ENCODE measurements around the gene ZGPAT. TPM values are rescaled to one million over a fixed set of nuclear protein-coding genes. Genes with fewer than 3 reads are reported as not detected.

ZGPAT gene
- total RNA-seq, 1 experiment from 2014 or later: 29.2 TPM

DNA sequence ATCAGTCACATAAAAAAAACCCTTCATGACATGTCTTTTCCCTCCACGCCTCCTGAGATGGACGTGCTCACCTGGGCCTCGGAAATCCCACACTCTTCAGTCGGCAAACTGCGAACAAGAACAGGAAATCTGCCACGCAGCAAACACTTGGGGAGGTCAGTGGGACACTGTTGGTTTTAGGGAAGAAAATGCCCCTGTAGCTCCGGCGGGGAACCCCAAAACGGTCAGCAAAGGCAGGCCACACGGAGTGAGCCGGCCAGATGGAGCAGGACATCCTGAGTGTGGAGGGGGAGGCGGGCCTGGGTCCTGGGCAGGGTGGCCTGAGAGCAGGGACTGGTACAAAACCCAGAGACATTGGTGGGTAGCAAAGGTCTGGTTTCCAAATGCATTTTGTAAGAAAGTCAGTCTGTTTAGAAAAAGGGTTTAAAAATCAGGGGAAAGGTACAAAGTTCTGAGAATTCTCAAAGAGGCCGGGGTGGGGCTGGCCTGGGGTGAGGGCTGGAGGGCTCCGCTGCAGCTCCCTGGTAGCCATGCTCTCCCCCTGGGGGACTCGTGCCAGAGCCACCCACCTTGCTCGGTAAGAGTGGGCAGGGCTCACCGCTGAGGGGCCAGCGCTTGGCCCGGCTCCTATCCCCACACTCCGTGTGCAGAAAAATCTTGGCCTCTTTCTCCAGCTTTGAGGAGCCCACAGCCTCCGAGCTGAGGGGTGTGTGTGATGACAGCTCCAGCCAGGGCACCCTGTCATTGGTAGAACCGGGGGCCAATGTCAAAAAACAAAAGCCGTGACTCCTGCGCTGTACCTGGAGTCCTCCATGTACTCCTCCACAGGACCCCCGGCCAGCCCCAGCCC is 37.0 kb downstream of the ZGPAT start:
- no peak for DNase-seq (ENCODE audit: low read depth)

GRCh38 chr20:63745424-63745805 is 37.6 kb downstream of the ZGPAT start:
- DNase-seq (ENCODE audit: low read depth): no peak

DNA sequence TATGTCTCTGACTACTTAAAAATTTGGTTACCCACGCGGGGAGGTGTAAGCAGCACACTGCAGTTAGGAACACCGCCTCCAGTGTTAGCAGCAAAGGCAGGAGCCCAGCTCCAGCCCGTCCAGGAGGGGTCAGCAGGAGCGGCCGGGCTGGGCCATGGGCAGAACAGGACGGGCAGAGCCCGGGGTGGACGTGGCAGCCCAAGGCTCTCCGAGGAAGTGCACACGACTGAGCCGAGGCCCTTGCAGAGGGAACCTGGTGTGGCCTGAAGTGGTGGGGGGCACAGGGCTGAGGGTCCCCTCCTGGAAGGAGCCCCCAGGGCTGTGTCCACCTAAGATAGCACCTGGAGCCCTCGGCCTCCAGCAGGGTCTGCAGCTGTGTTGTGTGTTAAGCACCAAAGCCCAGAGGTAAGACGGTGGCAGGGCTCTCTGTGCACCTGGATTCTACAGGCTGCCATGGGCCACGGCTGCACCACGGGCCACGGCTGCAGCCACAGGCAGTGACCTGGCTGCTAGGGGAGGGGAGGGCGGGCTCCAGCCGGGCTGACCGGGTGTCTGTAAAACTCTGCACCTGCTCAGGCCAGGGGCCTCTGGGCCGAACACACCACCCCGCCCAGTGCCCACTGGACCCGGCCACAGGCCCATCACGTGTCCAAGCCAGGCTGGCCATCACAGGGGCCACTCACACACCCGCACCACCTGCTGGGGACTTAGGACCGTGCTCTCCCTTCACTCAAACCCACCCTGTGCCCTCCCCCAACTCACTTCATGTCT is 38.3 kb downstream of the ZGPAT start:
- no peak for DNase-seq (ENCODE audit: low read depth)

GRCh38 chr20:63746751-63747315 is 39.0 kb downstream of the ZGPAT start:
- no peak for DNase-seq (ENCODE audit: low read depth)

- DNase-seq (ENCODE audit: low read depth): no peak
Measured at GRCh38 chr20:63747622-63748069, 39.8 kb downstream of the ZGPAT start.

- DNase-seq (ENCODE audit: low read depth): no peak
Measured at GRCh38 chr20:63748070-63748933, 40.5 kb downstream of the ZGPAT start.

DNA sequence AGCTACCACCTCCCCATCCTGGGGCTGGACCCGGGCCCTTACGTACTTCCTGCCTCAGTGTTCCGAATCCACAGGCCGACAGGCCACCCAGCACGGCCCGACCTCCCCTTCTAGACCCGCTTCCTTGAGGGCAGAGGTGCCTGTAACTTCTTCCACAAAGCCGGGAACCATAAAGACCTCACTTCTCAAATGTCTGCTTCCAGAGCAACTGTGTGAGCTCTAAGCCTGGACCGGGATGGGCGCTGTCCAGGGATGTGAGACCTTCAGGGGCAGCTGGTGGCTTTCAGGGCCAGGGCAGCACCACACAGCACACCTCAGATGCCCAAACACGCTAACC is 41.1 kb downstream of the ZGPAT start:
- no peak for DNase-seq (ENCODE audit: low read depth)

DNA sequence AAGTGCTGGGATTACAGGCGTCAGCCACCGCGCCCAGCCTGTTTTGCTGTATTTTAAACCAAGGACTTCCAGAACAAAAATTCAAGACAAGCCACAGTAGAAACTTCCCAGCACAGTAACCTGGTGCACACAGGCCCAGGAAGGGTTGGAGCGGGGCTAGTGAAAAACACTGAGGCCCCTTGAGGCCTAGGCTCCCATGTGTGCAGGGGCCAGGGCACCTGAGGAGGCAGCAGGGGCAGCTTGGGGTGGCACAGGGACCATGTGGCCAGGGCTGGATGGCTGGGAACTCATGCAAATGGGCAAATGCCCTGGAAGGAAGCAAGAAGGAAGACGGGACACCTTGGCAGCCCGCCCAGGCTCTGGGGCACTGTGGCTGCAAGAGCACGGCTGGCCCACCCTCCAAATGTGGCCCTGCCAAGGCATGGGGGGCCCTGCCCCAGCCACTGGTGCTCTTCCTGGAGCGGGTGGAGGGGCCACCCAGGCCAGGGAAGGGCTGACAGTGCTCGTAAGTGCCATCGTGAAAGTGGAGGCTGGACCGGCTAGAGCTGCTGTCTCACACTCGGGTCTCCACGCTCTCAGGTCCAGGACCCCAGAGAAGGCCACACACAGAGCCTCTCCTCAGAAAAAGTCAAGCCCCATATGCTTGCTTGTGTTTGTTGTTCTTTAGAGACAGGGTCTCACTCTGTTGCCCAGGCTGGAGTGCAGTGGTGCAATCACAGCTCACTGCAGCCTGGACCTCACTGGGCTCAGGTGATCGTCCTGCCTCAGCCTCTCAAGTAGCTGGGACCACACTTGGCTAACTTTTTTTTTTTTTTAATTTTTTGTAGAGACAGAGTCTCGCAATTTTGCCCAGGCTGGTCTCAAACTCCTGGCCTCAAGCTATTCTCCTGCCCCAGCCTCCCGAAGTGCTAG is 42.0 kb downstream of the ZGPAT start:
- no peak for DNase-seq (ENCODE audit: low read depth)

- no peak for DNase-seq (ENCODE audit: low read depth)
Measured at GRCh38 chr20:63750807-63751470, 43.1 kb downstream of the ZGPAT start.

DNA sequence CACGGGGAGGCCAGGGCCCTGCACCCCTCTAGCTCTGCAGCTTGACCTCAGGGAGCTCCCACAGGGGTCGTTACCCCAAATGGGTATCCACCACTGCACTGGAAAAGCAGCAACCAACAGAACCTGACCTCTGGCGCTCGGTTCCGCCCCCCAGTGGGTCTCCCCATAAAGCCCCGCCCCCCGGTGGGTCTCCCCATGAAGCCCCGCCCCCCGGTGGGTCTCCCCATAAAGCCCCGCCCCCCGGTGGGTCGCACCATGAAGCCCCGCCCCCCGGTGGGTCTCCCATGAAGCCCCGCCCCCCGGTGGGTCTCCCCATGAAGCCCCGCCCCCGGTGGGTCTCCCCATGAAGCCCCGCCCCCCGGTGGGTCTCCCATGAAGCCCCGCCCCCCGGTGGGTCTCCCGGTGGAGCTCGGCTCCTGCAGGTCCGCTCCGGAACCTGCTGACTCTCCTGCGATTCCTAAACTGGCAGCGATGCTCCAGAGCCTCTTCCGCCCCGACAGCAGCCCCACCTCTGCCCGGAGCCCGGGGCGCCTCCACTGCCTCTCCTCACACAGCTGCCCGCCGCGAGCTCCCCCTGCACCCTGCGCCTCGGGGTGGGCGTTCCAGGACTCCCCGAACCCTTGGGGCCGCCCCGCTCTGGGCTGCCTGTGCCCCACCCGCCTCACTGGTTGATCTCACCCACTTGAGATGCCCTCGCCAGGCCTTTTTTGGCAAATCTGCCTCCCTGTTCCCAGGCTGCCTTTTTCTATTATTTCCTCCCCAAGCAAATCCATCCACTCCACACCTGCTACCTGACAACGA is 43.8 kb downstream of the ZGPAT start:
- no peak for DNase-seq (ENCODE audit: low read depth)

GRCh38 chr20:63752411-63753101 is 44.7 kb downstream of the ZGPAT start:
- no peak for DNase-seq (ENCODE audit: low read depth)

- DNase-seq (ENCODE audit: low read depth): no peak
Measured at GRCh38 chr20:63753381-63753780, 45.5 kb downstream of the ZGPAT start.

- no peak for DNase-seq (ENCODE audit: low read depth)
Measured at GRCh38 chr20:63754008-63754407, 46.2 kb downstream of the ZGPAT start.

DNA sequence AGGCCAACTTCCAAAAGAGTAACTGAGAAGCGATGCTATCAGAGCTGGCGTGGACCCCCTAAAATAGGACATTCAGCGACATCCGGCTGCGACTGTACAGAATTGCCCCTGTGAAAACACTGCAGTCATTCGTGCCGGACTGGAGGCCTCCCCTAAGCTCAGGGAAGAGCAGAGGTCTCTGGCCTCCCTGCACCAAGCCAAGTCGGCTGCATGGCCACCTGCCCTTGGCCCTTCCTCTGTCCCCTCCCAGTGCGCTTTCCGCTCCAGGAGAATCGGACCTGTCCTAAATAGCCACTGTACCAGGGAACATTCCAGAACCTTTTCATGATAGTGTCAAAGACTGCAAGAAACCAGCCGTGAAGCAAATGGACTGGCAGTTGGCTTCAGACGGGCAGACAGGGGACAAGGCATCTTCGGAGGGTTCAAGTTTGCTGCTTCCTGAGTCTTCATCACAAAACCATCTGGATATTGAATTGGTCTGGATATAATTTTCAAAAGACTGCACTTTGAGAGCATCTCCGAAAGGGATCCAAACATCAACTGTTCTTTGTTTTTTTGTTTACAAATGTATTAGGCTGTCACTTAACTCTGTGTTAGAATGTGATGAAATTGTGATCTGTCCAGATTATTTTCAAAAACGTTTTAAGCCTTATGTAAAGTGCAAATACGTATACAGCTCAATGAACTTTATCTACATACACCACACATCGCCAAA is 48.3 kb downstream of the ZGPAT start:
- no peak for DNase-seq (ENCODE audit: low read depth)

DNA sequence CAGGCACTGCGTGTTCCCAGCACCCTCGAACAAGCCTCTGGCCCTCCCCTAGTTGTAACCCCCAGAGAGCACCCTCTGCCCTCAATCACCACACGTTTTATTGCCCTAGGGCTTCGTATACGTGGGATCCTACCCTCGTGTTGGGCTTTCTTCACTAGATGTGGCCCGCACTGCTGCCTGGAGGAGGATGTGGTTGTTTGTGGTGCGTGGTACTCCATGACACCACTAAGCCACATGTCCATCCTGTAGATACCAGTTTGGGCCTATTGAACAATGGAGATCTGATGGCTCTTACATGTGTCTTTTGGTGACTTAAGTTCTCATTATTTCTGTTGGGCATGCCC is 48.8 kb downstream of the ZGPAT start:
- DNase-seq (ENCODE audit: low read depth): no peak

- no peak for DNase-seq (ENCODE audit: low read depth)
Measured at GRCh38 chr20:63758152-63758551, 50.3 kb downstream of the ZGPAT start.

DNA sequence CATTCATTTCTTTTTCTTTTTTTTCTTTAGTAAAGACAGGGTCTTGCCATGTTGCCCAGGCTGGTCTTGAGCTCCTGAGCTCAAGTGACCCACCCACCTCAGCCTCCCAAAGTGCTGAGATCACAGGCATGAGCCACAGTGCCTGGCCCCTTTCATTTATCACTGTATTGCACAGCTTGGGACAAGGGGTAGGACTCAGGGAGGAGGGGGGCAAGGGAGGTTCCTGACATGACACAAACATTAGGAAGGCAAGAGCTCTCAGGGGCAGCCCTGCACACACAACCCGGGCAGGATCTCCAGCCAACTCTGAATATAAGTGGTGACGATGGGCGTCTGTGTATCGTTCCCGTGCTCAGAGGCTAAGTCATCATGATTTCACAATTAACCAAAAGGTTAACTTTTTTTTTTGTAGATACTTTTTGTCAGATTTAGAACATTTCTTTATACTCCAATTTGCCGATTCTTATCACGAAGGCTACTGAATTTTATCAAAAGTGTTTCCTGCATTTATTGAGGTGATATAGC is 51.6 kb downstream of the ZGPAT start:
- DNase-seq (ENCODE audit: low read depth): no peak
